Endothelial cell of umbilical vein (primary cell): Measurements from ENCODE around the gene HSP90AB1. TPM values are rescaled to one million over a fixed set of nuclear protein-coding genes. Genes with fewer than 3 reads are reported as not detected.

Source experiments
- BruUV-seq: library from RNA; stranded (reverse); fragments of 400-500 nt; replicated peaks from 2 replicates; lab custom pipeline; 2021; lab: Mats Ljungman, UMichigan
- CTCF ChIA-PET: fragments of 300-600, 350-600 bp; sonication (Branson Sonifier 250); formaldehyde crosslinking; loops from one replicate; lab custom pipeline; 2021; ENCODE audit warnings: antibody characterized with exemption, inconsistent platforms; lab: Charles Lee
- POLR2A ChIA-PET: fragments of 300-600, 350-600 bp; sonication (Branson Sonifier 250); formaldehyde crosslinking; loops from one replicate; lab custom pipeline; 2021; ENCODE audit warnings: antibody characterized with exemption, inconsistent platforms; lab: Charles Lee
- DNase-seq: peaks from one replicate; pipeline ENCODE4 v3.0.0-alpha.2; 2011; ENCODE audit warnings: low read depth, low spot score
- FAIRE-seq: peaks from 2 replicates; lab custom pipeline; 2011; peaks lifted over from hg19 to GRCh38; lab: Jason Lieb, UNC
- H2AFZ ChIP-seq: 2 replicates; pipeline ENCODE4 v1.6.0; 2012; ENCODE audit warnings: low read depth, low read length, control low read depth, inconsistent platforms
- H3K27ac ChIP-seq: 2 replicates; pipeline ENCODE4 v1.5.1; 2011; ENCODE audit warnings: low read depth, mild to moderate bottlenecking, control low read depth, low read length, moderate library complexity; ENCODE audit not compliant: insufficient read depth
- H3K27me3 ChIP-seq, 2 experiments: 2 replicates each; pipeline versions ENCODE4 v1.6.0 to v1.6.1; 2011; ENCODE audit warnings: low read length in 2 of 2, mixed read lengths in 1 of 2; ENCODE audit not compliant: control insufficient read depth in 2 of 2, insufficient read depth in 2 of 2
- H3K36me3 ChIP-seq, 2 experiments: 2 replicates in 1 of 2; 3 replicates in 1 of 2; pipeline ENCODE4 v1.5.1; 2011; ENCODE audit warnings: low read length in 2 of 2, mild to moderate bottlenecking in 1 of 2, moderate library complexity in 1 of 2; ENCODE audit not compliant: control insufficient read depth in 2 of 2, insufficient read depth in 2 of 2; ENCODE audit errors: extremely low read depth in 1 of 2
- H3K4me1 ChIP-seq: 3 replicates; pipeline ENCODE4 v1.5.1; 2011; ENCODE audit warnings: mild to moderate bottlenecking, low read length; ENCODE audit not compliant: control insufficient read depth, insufficient read depth; ENCODE audit errors: extremely low read depth
- H3K4me2 ChIP-seq: 2 replicates; pipeline ENCODE4 v1.6.1; 2011; ENCODE audit warnings: low read length, control low read depth, mixed read lengths; ENCODE audit not compliant: insufficient read depth
- H3K4me3 ChIP-seq, 3 experiments: fragments of 200-600 bp in 1 of 3; sonication (generic), shearing (Covaris generic) in 1 of 3; replicated peaks in 1 of 3; 2 replicates each; pipeline ENCODE4 v1.5.1; 2011 to 2016; ENCODE audit warnings: control low read depth in 3 of 3, low read length in 3 of 3, mild to moderate bottlenecking in 2 of 3, inconsistent platforms in 1 of 3, low read depth in 1 of 3, moderate library complexity in 1 of 3; ENCODE audit not compliant: insufficient read depth in 1 of 3
- H3K79me2 ChIP-seq: 2 replicates; pipeline ENCODE4 v1.6.0; 2012; ENCODE audit warnings: low read length, inconsistent platforms; ENCODE audit not compliant: control insufficient read depth, insufficient read depth
- H3K9ac ChIP-seq: replicated peaks from 2 replicates; pipeline ENCODE3; 2011; ENCODE audit warnings: low read length, control low read depth; ENCODE audit not compliant: insufficient read depth; ENCODE audit errors: extremely low read depth
- H3K9me1 ChIP-seq: replicated peaks from 3 replicates; pipeline ENCODE4 v1.6.0; 2011; ENCODE audit warnings: mild to moderate bottlenecking, low read length; ENCODE audit not compliant: control insufficient read depth, insufficient read depth; ENCODE audit errors: extremely low read depth
- H3K9me3 ChIP-seq: replicated peaks from 2 replicates; pipeline ENCODE4 v1.5.1; 2012; ENCODE audit warnings: low read length, inconsistent platforms; ENCODE audit not compliant: control insufficient read depth, insufficient read depth
- H4K20me1 ChIP-seq: replicated peaks from 2 replicates; pipeline ENCODE3; 2011; ENCODE audit warnings: mild to moderate bottlenecking, low read length; ENCODE audit not compliant: control insufficient read depth, insufficient read depth; ENCODE audit errors: extremely low read depth
- CTCF ChIP-seq, 2 donors: IDR thresholded peaks; 1 replicate in 1 of 2; 2 replicates in 1 of 2; pipeline ENCODE4 v1.5.1; 2011; ENCODE audit warnings: low read length in 2 of 2, mild to moderate bottlenecking in 2 of 2, moderate library complexity in 2 of 2, control low read depth in 1 of 2, inconsistent platforms in 1 of 2, low read depth in 1 of 2; ENCODE audit not compliant: insufficient read depth in 1 of 2; ENCODE audit errors: extremely low read depth in 1 of 2
- EZH2 ChIP-seq: IDR thresholded peaks from 2 replicates; pipeline ENCODE4 v1.6.1; 2012; ENCODE audit warnings: borderline replicate concordance, low read depth, mild to moderate bottlenecking, moderate library complexity, low read length, inconsistent platforms; ENCODE audit not compliant: severe bottlenecking
- GATA2 ChIP-seq: IDR thresholded peaks from 2 replicates; pipeline ENCODE4 v1.7.0; 2011; ENCODE audit warnings: low read depth, mild to moderate bottlenecking, moderate library complexity, mixed read lengths, low read length; ENCODE audit not compliant: insufficient read length, insufficient read depth
- JUN ChIP-seq: IDR thresholded peaks from 2 replicates; pipeline ENCODE4 v1.6.1; 2011; ENCODE audit warnings: borderline replicate concordance, low read depth; ENCODE audit not compliant: insufficient read length, insufficient read depth
- MYC ChIP-seq: IDR thresholded peaks from one replicate; pipeline ENCODE4 v1.6.1; 2011; ENCODE audit warnings: mild to moderate bottlenecking, low read depth, low read length
- POLR2A ChIP-seq: IDR thresholded peaks from 2 replicates; pipeline ENCODE4 v1.6.1; 2012; ENCODE audit warnings: low read depth, mild to moderate bottlenecking, control low read depth, low read length
- POLR2AphosphoS5 ChIP-seq: IDR thresholded peaks from 2 replicates; pipeline ENCODE4 v1.6.1; 2012; ENCODE audit warnings: low read depth, mild to moderate bottlenecking, control low read depth, low read length, moderate library complexity; ENCODE audit not compliant: insufficient read depth
- dilution Hi-C: fragments of 300-500 bp; cut with MboI; formaldehyde crosslinking; loops from one replicate; pipeline ENCODE4 v1.15.0; 2019; ENCODE audit warnings: low sequenced_read_pairs; ENCODE audit not compliant: extremely low pct_ligation_motif_present
- intact Hi-C: fragments of 100-400 bp; cut with micrococcal nuclease; formaldehyde crosslinking; loops from one replicate; pipeline ENCODE4 v1.10.0; 2022
- polyA plus RNA-seq, 4 experiments: library from polyadenylated mRNA; depleted of rRNA in 3 of 4; stranded (reverse) in 3 of 4; unstranded in 1 of 4; fragments of >200 nt; gene quantifications; 2 replicates each; pipeline versions ENCODE4 v1.2.1 to v1.2.3, GENCODE V29; 2011 to 2012; ENCODE audit warnings: missing spikeins in 1 of 4
- total RNA-seq: library from RNA; stranded (reverse); gene quantifications from 2 replicates; pipeline ENCODE4 v1.2.3, GENCODE V29; 2021

HSP90AB1 gene
- total and polyA plus RNA-seq, 2 donors (not counting 3 experiments of a cell fraction or from before 2014, with no cell fraction given) = 824 to 1,201 TPM

GRCh38 chr6:44248579-44248978 is 1.7 kb downstream of the HSP90AB1 start:
- BruUV-seq = no TSS peak
- Histone ChIP-seq H2AFZ (no peak overlapping the region), H3K9me3 (no peaks in the 10 kb centered on the region), H3K4me1 (peaks cover 26% of the 10 kb centered on the region), H3K36me3 (peaks cover 35 to 37% of the 10 kb centered on the region in 2 experiments), H3K79me2 (peaks cover 61% of the 10 kb centered on the region), H3K27ac (no peak overlapping the region), H3K27me3 (no peaks in the 10 kb centered on the region), H3K9me1 (no peaks in the 10 kb centered on the region), H3K4me3 (peak overlapping the region; percentile 54 to 85 (median 76)), H4K20me1 (peaks cover 9% of the 10 kb centered on the region), H3K4me2 (peak overlapping the region; percentile 96), H3K9ac (peak overlapping the region; percentile 93)
- no peak for DNase-seq
- no peak for TF ChIP-seq CTCF (IDR thresholded peaks at IDR 0.05; ENCODE audit: extremely low read depth in 1 of 2, insufficient read depth in 1 of 2, low read depth in 1 of 2, low read length in 2 of 2)
- no peak for TF ChIP-seq JUN
- no peak for TF ChIP-seq POLR2AphosphoS5
- no peak for TF ChIP-seq EZH2
- TF ChIP-seq MYC = no peak
- TF ChIP-seq POLR2A = no peak
- no peak for TF ChIP-seq GATA2
- dilution Hi-C loops (no loop called here), intact Hi-C loops (no loop called here)
- CTCF ChIA-PET = interaction anchor here (3.4 to 5.4 kb wide), 2 partner anchors 7 to 76 kb away, joined by 19 to 38 read pairs; partner anchors contain the start of gene SLC35B2
- no peak for FAIRE-seq
- POLR2A ChIA-PET = interaction anchor here (0.9 kb wide), 1 partner anchor 68 kb away, joined by 3 read pairs; no protein-coding TSS in a partner anchor
